Effector CD8-positive, alpha-beta T cell (primary cell): Measurements from ENCODE around the gene ATP2B2.
"Not testable (repeated sequence)": the region's sequence is repeated elsewhere in the genome, so short reads cannot be mapped to it uniquely, and the experiment has no call there.

ENCODE experiments used
- DNase-seq: peaks from one replicate; lab custom pipeline; 2025; lab: John Stamatoyannopoulos, UW

The ATP2B2 gene

DNA sequence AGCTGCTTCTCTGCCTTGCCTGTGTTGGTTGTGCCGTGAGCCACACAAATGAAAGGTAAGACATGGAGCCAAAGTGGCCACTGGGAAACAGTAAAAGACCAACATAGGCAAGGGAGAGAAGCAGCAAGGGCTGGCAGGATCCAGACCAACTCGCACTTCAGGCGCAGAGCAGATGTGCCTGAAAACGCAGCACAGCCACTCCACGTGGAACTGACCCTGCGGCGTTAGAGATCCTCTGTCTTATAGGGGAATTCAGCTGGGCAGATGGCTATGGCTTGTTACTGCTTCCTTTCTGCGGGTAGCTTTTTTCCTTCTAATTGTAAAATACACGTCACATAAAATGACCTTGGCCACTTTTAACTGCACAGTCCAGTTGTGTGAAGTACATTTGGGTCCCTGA is 202.3 kb downstream of the ATP2B2 start:
- DNase-seq: no peak

DNA sequence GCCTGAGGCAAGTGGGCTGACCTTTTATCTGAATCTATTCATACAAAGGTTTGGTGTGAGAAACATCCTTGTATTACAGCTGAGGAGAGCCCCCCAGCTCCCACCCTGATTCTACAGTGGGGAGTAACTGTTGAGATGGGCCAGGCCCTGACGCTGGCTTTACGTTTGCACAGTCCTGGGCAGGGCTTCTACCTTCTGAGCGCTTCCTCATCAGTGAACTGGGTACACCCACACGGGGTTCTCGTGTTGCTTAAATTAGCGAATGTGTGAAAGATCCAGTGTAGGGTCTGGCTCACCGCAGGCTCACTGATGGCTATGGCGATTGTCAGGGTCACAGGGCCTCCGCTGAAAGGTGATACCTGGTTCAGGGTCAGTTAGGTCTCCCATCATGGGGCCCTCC is 205.3 kb downstream of the ATP2B2 start:
- DNase-seq: no peak

DNA sequence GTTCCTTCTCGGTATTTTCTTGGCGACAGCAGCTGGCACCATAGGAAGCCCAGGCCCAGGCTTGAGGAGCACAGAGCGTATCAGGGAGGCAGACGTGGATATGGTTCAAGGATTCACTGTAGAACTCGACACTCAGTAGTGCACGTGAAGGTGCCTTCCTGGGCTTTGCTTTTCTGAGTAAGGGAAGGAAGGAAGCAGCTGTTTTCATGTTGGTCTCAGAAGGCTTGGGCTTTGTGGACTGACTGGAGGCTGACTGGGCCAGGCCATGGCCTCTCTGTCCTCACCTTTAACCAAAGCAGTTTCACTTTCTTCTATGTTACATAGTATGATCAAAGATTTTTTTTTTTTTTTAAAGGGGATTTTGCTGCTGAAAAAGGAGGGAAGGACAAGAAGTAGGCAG is 205.7 kb downstream of the ATP2B2 start:
- DNase-seq: no peak

GRCh38 chr3:10299175-10299574 is 206.2 kb downstream of the ATP2B2 start:
- DNase-seq: no peak

DNA sequence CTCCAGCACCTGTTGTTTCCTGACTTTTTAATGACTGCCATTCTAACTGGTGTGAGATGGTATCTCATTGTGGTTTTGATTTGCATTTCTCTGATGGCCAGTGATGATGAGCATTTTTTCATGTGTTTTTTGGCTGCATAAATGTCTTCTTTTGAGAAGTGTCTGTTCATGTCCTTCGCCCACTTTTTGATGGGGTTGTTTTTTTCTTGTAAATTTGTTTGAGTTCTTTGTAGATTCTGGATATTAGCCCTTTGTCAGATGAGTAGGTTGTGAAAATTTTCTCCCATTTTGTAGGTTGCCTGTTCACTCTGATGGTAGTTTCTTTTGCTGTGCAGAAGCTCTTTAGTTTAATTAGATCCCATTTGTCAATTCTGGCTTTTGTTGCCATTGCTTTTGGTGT is 207.3 kb downstream of the ATP2B2 start:
- not testable (repeated sequence) for DNase-seq

DNA sequence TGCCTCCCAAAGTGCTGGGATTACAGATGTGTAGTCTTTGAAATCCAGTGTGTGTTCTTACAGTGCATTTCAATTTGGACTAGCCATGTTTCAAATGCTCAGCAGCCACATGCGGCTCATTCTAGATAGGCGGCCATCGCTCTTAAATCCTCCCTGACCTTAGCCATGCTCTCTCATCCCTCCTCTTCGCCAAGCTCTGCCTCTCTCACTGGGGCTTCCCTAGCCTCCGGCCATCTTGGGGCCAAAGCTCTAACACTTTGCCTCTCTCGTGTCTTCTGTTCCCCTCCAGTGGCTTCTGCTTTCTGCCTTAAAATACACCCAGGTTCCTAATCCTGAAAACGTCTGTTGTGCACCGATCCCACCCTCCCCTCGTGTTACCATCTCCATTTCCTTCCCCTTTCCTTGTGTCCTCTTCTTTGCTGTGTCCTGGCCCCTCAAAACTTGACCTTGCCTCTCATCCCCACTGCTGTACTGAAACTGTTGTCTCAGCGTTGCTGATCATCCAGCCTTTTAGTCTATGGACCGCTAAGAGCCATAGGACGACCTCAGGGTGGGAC is 211.3 kb downstream of the ATP2B2 start:
- no peak for DNase-seq

- no peak for DNase-seq
These were observed 212.6 kb downstream of the ATP2B2 start, which contains the start of gene GHRL for GRCh38 chr3:10292505-10293419. GHRL (minus strand) TSS chr3:10292947; CDS start chr3:10290180, 2,767 bp downstream.

DNA sequence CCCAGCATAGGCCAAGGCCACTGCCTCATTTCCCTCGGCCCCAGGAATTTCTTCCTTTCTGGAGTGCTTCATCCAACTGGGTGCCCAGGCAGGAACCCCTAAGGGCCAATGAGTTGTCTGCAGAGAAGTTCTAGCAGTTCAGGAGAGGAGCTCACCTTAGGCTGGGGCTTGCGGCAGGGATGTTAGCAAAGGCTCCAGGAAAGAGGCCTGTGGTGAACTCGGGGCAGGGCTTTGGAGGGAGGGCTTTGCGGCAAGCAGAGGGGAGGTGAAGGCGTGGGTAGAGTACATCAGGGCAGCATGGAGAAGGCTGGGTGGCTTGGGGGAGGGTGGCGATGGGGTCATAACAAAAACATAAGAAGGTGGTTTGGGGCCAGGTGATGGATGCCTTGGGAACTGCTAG is 213.7 kb downstream of the ATP2B2 start:
- DNase-seq: no peak

- DNase-seq: no peak
These were observed 214.8 kb downstream of the ATP2B2 start for GRCh38 chr3:10290481-10291176.

GRCh38 chr3:10289787-10290355 is 215.5 kb downstream of the ATP2B2 start:
- DNase-seq: no peak

GRCh38 chr3:10289077-10289476 is 216.3 kb downstream of the ATP2B2 start:
- DNase-seq: no peak

- DNase-seq: no peak
These were observed 216.8 kb downstream of the ATP2B2 start for GRCh38 chr3:10288575-10288960.

GRCh38 chr3:10287936-10288574 is 217.3 kb downstream of the ATP2B2 start:
- no peak for DNase-seq

- DNase-seq: no peak
These were observed 218.6 kb downstream of the ATP2B2 start for GRCh38 chr3:10286596-10287295.

- DNase-seq: no peak
These were observed 219.3 kb downstream of the ATP2B2 start for GRCh38 chr3:10286133-10286524.

DNA sequence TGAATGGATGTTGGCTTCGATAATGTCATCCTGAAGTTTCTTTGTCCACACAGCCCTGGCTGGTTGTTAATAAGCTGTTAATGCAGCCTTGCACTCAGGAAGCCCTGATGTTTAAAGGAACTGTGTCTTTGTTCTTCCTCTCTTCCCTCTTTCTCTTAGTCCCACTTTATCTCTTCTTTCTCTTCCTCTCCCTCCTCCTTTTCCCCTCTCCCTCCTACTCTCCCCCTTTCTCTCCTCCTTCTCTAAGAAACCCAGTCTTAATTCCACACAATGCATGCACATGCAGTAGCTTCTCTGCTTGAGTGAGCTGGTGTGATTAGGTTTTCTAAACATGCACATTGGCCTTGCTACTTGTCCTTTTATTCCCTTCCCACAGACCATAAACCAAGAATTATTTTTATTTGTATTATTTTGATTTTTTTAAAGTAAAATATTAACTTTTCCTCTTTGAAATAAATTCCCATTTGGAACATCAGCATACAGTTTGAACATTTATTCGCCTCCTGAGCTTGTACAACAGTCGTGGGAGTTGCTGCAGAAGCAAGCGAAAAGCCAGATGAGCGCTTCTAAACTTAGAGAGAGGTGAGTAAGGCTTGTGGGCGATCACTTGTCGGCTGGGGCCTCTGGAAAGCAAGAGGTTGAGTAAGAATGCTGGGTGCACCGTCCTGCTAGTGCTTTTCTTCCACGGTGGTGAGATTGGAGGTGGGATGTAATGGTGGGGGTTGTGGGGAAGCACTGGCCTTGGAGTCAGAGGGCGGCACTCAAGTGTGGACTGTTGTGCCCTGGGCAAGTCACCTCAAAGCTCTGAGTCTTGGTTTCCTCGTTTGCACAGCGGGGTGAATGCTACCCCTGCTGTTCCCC is 219.9 kb downstream of the ATP2B2 start:
- no peak for DNase-seq

GRCh38 chr3:10284496-10284895 is 220.9 kb downstream of the ATP2B2 start:
- no peak for DNase-seq

DNA sequence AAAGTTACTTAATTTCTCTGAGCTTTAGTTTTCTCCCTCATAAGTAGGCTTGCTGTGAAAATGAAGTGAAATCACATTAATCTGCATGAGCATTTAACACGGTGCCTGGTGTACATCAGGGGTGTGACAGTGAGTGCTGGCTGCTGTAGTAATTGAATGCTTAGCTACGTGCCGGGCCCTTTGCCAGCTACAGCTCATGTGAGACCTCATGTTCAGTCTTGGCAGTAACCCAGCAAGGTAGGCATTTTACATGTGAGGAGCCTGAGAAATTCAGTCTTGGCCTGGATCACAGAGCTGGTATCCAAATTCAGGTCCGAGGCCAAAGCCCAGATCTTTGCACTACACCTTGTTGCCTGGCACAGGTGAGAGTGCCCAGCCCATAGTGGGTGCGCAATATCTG is 221.7 kb downstream of the ATP2B2 start:
- no peak for DNase-seq

GRCh38 chr3:10281951-10282350 is 223.4 kb downstream of the ATP2B2 start:
- DNase-seq: no peak

DNA sequence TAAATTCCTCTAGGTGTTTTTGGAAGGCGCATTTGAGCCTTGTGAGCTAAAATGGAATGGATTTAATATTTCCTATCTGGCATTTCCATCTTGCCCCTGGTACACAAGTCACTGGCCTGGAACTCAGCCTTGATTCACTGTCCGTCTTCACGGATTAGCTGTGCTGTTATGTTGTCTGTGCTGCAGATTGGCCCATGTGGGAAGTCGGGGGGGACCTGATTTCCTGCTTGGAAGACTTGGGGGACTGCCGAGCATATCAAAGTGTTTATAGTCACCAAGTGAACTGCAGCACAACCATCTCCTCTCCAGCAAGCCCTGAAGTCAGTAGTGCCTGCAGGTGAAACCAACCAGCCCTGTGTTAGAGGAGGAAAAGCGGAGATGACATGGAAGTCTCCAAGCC is 224.8 kb downstream of the ATP2B2 start:
- DNase-seq: no peak

GRCh38 chr3:10280177-10280529 is 225.2 kb downstream of the ATP2B2 start:
- DNase-seq: no peak
